Measurements from ENCODE around the gene BPTF.

DNA sequence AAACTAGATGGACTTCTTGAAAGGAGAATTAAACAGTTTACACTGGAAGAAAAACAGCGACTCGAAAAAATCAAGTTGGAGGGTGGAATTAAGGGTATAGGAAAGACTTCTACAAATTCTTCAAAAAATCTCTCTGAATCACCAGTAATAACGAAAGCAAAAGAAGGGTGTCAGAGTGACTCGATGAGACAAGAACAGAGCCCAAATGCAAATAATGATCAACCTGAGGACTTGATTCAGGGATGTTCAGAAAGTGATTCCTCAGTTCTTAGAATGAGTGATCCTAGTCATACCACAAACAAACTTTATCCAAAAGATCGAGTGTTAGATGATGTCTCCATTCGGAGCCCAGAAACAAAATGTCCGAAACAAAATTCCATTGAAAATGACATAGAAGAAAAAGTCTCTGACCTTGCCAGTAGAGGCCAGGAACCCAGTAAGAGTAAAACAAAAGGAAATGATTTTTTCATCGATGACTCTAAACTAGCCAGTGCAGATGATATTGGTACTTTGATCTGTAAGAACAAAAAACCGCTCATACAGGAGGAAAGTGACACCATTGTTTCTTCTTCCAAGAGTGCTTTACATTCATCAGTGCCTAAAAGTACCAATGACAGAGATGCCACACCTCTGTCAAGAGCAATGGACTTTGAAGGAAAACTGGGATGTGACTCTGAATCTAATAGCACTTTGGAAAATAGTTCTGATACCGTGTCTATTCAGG lies 85.9 kb downstream of the BPTF start:
- no peak for TF ChIP-seq CTCF (conservative IDR thresholded peaks at IDR 0.05; ENCODE audit: low read depth, low read length)
- no peak for TF ChIP-seq EZH2 (IDR thresholded peaks at IDR 0.05; ENCODE audit: low read length, unreplicated experiment)
- TF ChIP-seq EZH2phosphoT487 (IDR thresholded peaks at IDR 0.05; ENCODE audit: borderline replicate concordance, low read length) = no peak
